SK-N-SH (cell line): ENCODE measurements around the gene NUMBL. TPM values are rescaled to one million over a fixed set of nuclear protein-coding genes. Genes with fewer than 3 reads are reported as not detected.

Experiments used
- CTCF ChIA-PET: fragments of 300-600, 350-600 bp; formaldehyde crosslinking; extraction: SDS; loops from one replicate; lab custom pipeline; 2021; lab: Yijun Ruan, JAX
- POLR2A ChIA-PET: fragments of 350-600 bp; sonication (Branson Sonifier 250); formaldehyde crosslinking; extraction: SDS; loops from one replicate; lab custom pipeline; 2020; ENCODE audit warnings: antibody characterized with exemption, inconsistent platforms; lab: Yijun Ruan, JAX
- DNase-seq: peaks from one replicate; pipeline ENCODE4 v3.0.0; 2012
- H2AFZ ChIP-seq: fragments of 200-600 bp; sonication (generic); 2 replicates; pipeline ENCODE4 v1.8.1; 2016; ENCODE audit warnings: antibody characterized with exemption, mild to moderate bottlenecking, low read depth
- H3F3A ChIP-seq: fragments of 200-600 bp; sonication (generic); replicated peaks from 2 replicates; pipeline ENCODE3; 2016; ENCODE audit warnings: antibody characterized with exemption, mild to moderate bottlenecking; ENCODE audit not compliant: insufficient read depth
- H3K27ac ChIP-seq, 2 experiments: fragments of 200-500 bp in 1 of 2; fragments of 200-600 bp in 1 of 2; sonication (Bioruptor generic) in 1 of 2; sonication (generic), shearing (Covaris generic) in 1 of 2; 2 replicates each; pipeline versions ENCODE4 v1.5.1 to v1.6.1; 2014 to 2016; ENCODE audit warnings: low read depth in 2 of 2, inconsistent platforms in 1 of 2, low read length in 1 of 2, mild to moderate bottlenecking in 1 of 2, mixed read lengths in 1 of 2
- H3K27me3 ChIP-seq: fragments of 200-600 bp; sonication (generic), shearing (Covaris generic); 2 replicates; pipeline ENCODE4 v1.6.1; 2016; ENCODE audit warnings: mixed run types; ENCODE audit not compliant: insufficient read depth
- H3K36me3 ChIP-seq, 2 experiments: fragments of 200-500 bp in 1 of 2; fragments of 200-600 bp in 1 of 2; sonication (Bioruptor generic) in 1 of 2; sonication (generic) in 1 of 2; replicated peaks in 1 of 2; 2 replicates each; pipeline versions ENCODE3 to v1.5.1; 2014 to 2016; ENCODE audit warnings: low read length in 1 of 2, mild to moderate bottlenecking in 1 of 2; ENCODE audit not compliant: insufficient read depth in 2 of 2, control insufficient read depth in 1 of 2
- H3K4me1 ChIP-seq, 2 experiments: fragments of 200-500 bp in 1 of 2; fragments of 200-600 bp in 1 of 2; sonication (Bioruptor generic) in 1 of 2; sonication (generic), shearing (Covaris generic) in 1 of 2; 2 replicates each; pipeline versions ENCODE4 v1.5.1 to v1.6.1; 2014 to 2016; ENCODE audit warnings: low read depth in 1 of 2, low read length in 1 of 2, mixed run types in 1 of 2; ENCODE audit not compliant: insufficient read depth in 2 of 2, control insufficient read depth in 1 of 2
- H3K4me2 ChIP-seq: fragments of 200-600 bp; sonication (generic), shearing (Covaris generic); 2 replicates; pipeline ENCODE4 v1.6.1; 2017; ENCODE audit warnings: mixed run types
- H3K4me3 ChIP-seq, 2 experiments: fragments of 200-500 bp in 1 of 2; fragments of 200-600 bp in 1 of 2; sonication (Bioruptor generic) in 1 of 2; sonication (generic), shearing (Covaris generic) in 1 of 2; 2 replicates each; pipeline versions ENCODE4 v1.5.1 to v1.8.1; 2014 to 2016; ENCODE audit warnings: low read depth in 2 of 2, inconsistent platforms in 1 of 2, low read length in 1 of 2, mild to moderate bottlenecking in 1 of 2, mixed read lengths in 1 of 2, moderate library complexity in 1 of 2
- H3K79me2 ChIP-seq: fragments of 200-600 bp; sonication (generic); 2 replicates; pipeline ENCODE4 v1.8.1; 2017; ENCODE audit warnings: mild to moderate bottlenecking; ENCODE audit not compliant: insufficient read depth
- H3K9ac ChIP-seq: fragments of 200-600 bp; sonication (generic); 2 replicates; pipeline ENCODE4 v1.6.1; 2017; ENCODE audit warnings: mixed run types
- H3K9me2 ChIP-seq: fragments of 200-600 bp; sonication (generic); 2 replicates; pipeline ENCODE4 v1.6.1; 2017; ENCODE audit warnings: mixed run types
- H3K9me3 ChIP-seq: fragments of 200-600 bp; sonication (generic); 2 replicates; pipeline ENCODE4 v1.6.1; 2017; ENCODE audit warnings: mixed run types, mild to moderate bottlenecking, moderate library complexity
- H4K20me1 ChIP-seq: fragments of 200-600 bp; sonication (generic); 2 replicates; pipeline ENCODE4 v1.6.1; 2017; ENCODE audit warnings: mild to moderate bottlenecking, mixed run types; ENCODE audit not compliant: insufficient read depth
- CTCF ChIP-seq: fragments of 200-600 bp; sonication (generic); IDR thresholded peaks from 2 replicates; pipeline ENCODE4 v1.6.1; 2017; ENCODE audit warnings: antibody characterized with exemption, mild to moderate bottlenecking, moderate library complexity
- ELF1 ChIP-seq: IDR thresholded peaks from 2 replicates; pipeline ENCODE4 v1.4.0; 2012
- EP300 ChIP-seq, 2 experiments: IDR thresholded peaks; 2 replicates each; pipeline versions ENCODE4 v1.4.0 to v1.6.1; 2012; ENCODE audit warnings: borderline replicate concordance in 1 of 2, low read depth in 1 of 2, low read length in 1 of 2
- FOSL2 ChIP-seq: IDR thresholded peaks from 2 replicates; pipeline ENCODE4 v1.4.0; 2012; ENCODE audit warnings: low read depth, mild to moderate bottlenecking, moderate library complexity, borderline replicate concordance
- FOXJ3 ChIP-seq: sonication (generic); formaldehyde crosslinking; IDR thresholded peaks from 2 replicates; pipeline ENCODE4 v1.5.1; 2020; ENCODE audit warnings: mild to moderate bottlenecking, missing genetic modification reagents
- GABPA ChIP-seq: IDR thresholded peaks from 2 replicates; pipeline ENCODE4 v1.4.0; 2012; ENCODE audit warnings: low read depth, mild to moderate bottlenecking
- GATA2 ChIP-seq: sonication (generic); formaldehyde crosslinking; IDR thresholded peaks from 2 replicates; pipeline ENCODE4 v1.5.0; 2020; ENCODE audit warnings: mild to moderate bottlenecking, missing genetic modification reagents
- MEF2A ChIP-seq: IDR thresholded peaks from 2 replicates; pipeline ENCODE4 v1.4.0; 2012; ENCODE audit warnings: low read depth, borderline replicate concordance
- MXI1 ChIP-seq: IDR thresholded peaks from 2 replicates; pipeline ENCODE4 v1.6.1; 2012; ENCODE audit warnings: mild to moderate bottlenecking, low read depth, low read length, improper control_type of control experiment
- NRF1 ChIP-seq: IDR thresholded peaks from 2 replicates; pipeline ENCODE4 v1.6.1; 2012; ENCODE audit warnings: low read depth, mild to moderate bottlenecking, low read length
- RAD21 ChIP-seq: IDR thresholded peaks from 2 replicates; pipeline ENCODE4 v1.6.1; 2012; ENCODE audit warnings: mild to moderate bottlenecking, low read length
- RCOR1 ChIP-seq: fragments of 150-350 bp; IDR thresholded peaks from 2 replicates; pipeline ENCODE4 v1.6.1; 2017; ENCODE audit warnings: antibody characterized with exemption, low read length
- REST ChIP-seq: IDR thresholded peaks from 2 replicates; pipeline ENCODE4 v1.6.1; 2012; ENCODE audit warnings: mild to moderate bottlenecking, low read depth, low read length, moderate library complexity
- RXRA ChIP-seq: IDR thresholded peaks from 2 replicates; pipeline ENCODE4 v1.4.0; 2012; ENCODE audit warnings: low read depth, mild to moderate bottlenecking, borderline replicate concordance
- SMC3 ChIP-seq: IDR thresholded peaks from 2 replicates; pipeline ENCODE4 v1.6.1; 2012; ENCODE audit warnings: low read depth, low read length, improper control_type of control experiment
- WGBS: methylation state at CpG from one replicate; pipeline ENCODE4 v1.1.6; 2017; ENCODE audit warnings: low lambda C conversion rate; 5-methylcytosine and 5-hydroxymethylcytosine counted together
- polyA plus RNA-seq, 3 experiments: library from polyadenylated mRNA; depleted of rRNA; stranded (reverse); fragments of >200 nt; gene quantifications; 2 replicates each; pipeline ENCODE4 v1.2.3, GENCODE V29; 2012
- TF ChIP-seq, protein P1 (sequence below): IDR thresholded peaks from 2 replicates; pipeline ENCODE4; 2012

NUMBL gene
- polyA plus RNA-seq, 1 of the 3 experiments (the other 2 are of a cell fraction), result 54.6 TPM

GRCh38 chr19:40684280-40684679, 6.2 kb downstream of the NUMBL start:
- Histone ChIP-seq H3K9me2 (no peaks in the 10 kb centered on the region), H3K4me2 (no peak overlapping the region), H3K27ac (no peak overlapping the region), H4K20me1 (peaks cover 25% of the 10 kb centered on the region), H3K9ac (no peak overlapping the region), H3K9me3 (no peaks in the 10 kb centered on the region), H3K4me1 (peaks cover 0 to 14% of the 10 kb centered on the region in 2 experiments; a peak in 1 of 4 replicates), H3K36me3 (peaks cover 25 to 36% of the 10 kb centered on the region in 2 experiments), H2AFZ (no peak overlapping the region), H3K4me3 (no peak overlapping the region), H3F3A (no peaks in the 10 kb centered on the region), H3K79me2 (peaks cover 25% of the 10 kb centered on the region), H3K27me3 (no peaks in the 10 kb centered on the region)
- ChIA-PET CTCF (interaction anchor here (1.5 kb wide), 1 partner anchor 120 kb away, joined by 3 read pairs; no protein-coding TSS in a partner anchor), POLR2A (interaction anchor here (0.6 kb wide), 1 partner anchor 72 kb away, joined by 6 read pairs; no protein-coding TSS in a partner anchor)
- WGBS, result 95% methylated on average over 25 of the region's 32 CpGs
- no peak for DNase-seq
- TF ChIP-seq FOSL2 (no peak), REST (no peak), RXRA (no peak), SMC3 (no peak), RAD21 (no peak), ELF1 (no peak), GATA2 (CRISPR knock-in tag) (no peak), CTCF (no peak), FOXJ3 (CRISPR knock-in tag) (no peak)

GRCh38 chr19:40683437-40683836, 7.0 kb downstream of the NUMBL start:
- Histone ChIP-seq H3K9me3 (no peaks in the 10 kb centered on the region), H3K27me3 (no peaks in the 10 kb centered on the region), H3K4me1 (peaks cover 0 to 8% of the 10 kb centered on the region in 2 experiments; a peak in 1 of 4 replicates), H3K4me2 (no peak overlapping the region), H2AFZ (no peak overlapping the region), H3F3A (no peaks in the 10 kb centered on the region), H3K79me2 (peaks cover 17% of the 10 kb centered on the region), H3K9ac (no peak overlapping the region), H3K36me3 (peaks cover 27 to 43% of the 10 kb centered on the region in 2 experiments), H3K27ac (no peak overlapping the region), H3K4me3 (no peak overlapping the region), H4K20me1 (peaks cover 16% of the 10 kb centered on the region), H3K9me2 (no peaks in the 10 kb centered on the region)
- ChIA-PET CTCF (interaction anchor here (1.5 to 2.5 kb wide), 2 partner anchors 20 to 121 kb away, joined by 3 to 14 read pairs; no protein-coding TSS in a partner anchor), POLR2A (no interaction called here)
- no peak for DNase-seq
- 96% methylated on average over 9 of the region's 9 CpGs for WGBS
- TF ChIP-seq EP300 (IDR thresholded peaks at IDR 0.05; ENCODE audit: borderline replicate concordance in 1 of 2, low read depth in 1 of 2, low read length in 1 of 2), result no peak
- TF ChIP-seq MEF2A, result no peak
- TF ChIP-seq MXI1, result no peak
- TF ChIP-seq ELF1, result no peak
- no peak for TF ChIP-seq CTCF
- TF ChIP-seq, protein P1, sequence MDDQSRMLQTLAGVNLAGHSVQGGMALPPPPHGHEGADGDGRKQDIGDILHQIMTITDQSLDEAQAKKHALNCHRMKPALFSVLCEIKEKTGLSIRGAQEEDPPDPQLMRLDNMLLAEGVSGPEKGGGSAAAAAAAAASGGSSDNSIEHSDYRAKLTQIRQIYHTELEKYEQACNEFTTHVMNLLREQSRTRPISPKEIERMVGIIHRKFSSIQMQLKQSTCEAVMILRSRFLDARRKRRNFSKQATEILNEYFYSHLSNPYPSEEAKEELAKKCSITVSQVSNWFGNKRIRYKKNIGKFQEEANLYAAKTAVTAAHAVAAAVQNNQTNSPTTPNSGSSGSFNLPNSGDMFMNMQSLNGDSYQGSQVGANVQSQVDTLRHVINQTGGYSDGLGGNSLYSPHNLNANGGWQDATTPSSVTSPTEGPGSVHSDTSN, result no peak
- no peak for TF ChIP-seq RAD21
- TF ChIP-seq GABPA, result no peak
- no peak for TF ChIP-seq RCOR1
- TF ChIP-seq RXRA, result no peak
- TF ChIP-seq NRF1, result no peak
